ENCODE measurements around the gene SENP7. TPM values are rescaled to one million over a fixed set of nuclear protein-coding genes. Genes with fewer than 3 reads are reported as not detected.

The SENP7 gene
- total and polyA plus RNA-seq, 4 experiments from 2014 or later: 9.7 to 69.8 (median 40.8) TPM

GRCh38 chr3:101278727-101279126 is 234.3 kb downstream of the SENP7 start:
- Mint-ChIP-seq H3K9me3 (no peaks in the 10 kb centered on the region), H3K4me1 (no peaks in the 10 kb centered on the region), H3K36me3 (peaks cover 5 to 21% of the 10 kb centered on the region in 2 donors), H3K4me3 (no peak overlapping the region), H3K27me3 (no peaks in the 10 kb centered on the region), H3K27ac (no peak overlapping the region)
- intact Hi-C loops (cut with micrococcal nuclease): no loop called here
- no peak for DNase-seq
- CTCF ChIA-PET (ENCODE audit: partially characterized antibody): no interaction called here
- Histone ChIP-seq H3K4me3 (ENCODE audit: low read length in 2 of 2) (no peak overlapping the region), H3K4me1 (ENCODE audit: insufficient read depth, low read length) (no peaks in the 10 kb centered on the region), H3K27ac (ENCODE audit: low read depth, low read length) (no peak overlapping the region), H3K9me3 (ENCODE audit: control insufficient read depth in 1 of 2, low read length in 2 of 2) (no peaks in the 10 kb centered on the region), H3K27me3 (ENCODE audit: insufficient read depth, low read length) (no peaks in the 10 kb centered on the region), H3K36me3 (ENCODE audit: insufficient read depth, low read length) (no peaks in the 10 kb centered on the region)
- POLR2A ChIA-PET (ENCODE audit: partially characterized antibody): no interaction called here

Other genes with a start within 250 kb of the SENP7 start
- under 1 TPM; 0.72 to 0.81 TPM for gene IMPG2, start 192.6 kb downstream of the SENP7 start, total RNA-seq
- under 1 TPM in 1 of 2 donors, not detected in 1; 0.02 TPM for gene IMPG2, start 192.6 kb downstream of the SENP7 start, polyA plus RNA-seq
- gene TRMT10C, start 48.7 kb upstream of the SENP7 start, total RNA-seq: 10 to 100 TPM; 23.3 to 24.8 TPM
- 10 to 100 TPM; 35.5 to 47.8 TPM for gene TRMT10C, start 48.7 kb upstream of the SENP7 start, polyA plus RNA-seq
- gene PCNP, start 61.0 kb upstream of the SENP7 start, total RNA-seq: 100 to 1,000 TPM; 172 to 189 TPM
- gene PCNP, start 61.0 kb upstream of the SENP7 start, polyA plus RNA-seq: 100 to 1,000 TPM; 117 to 155 TPM
- 10 to 100 TPM; 48.9 to 50.8 TPM for gene ZBTB11, start 163.9 kb upstream of the SENP7 start, total RNA-seq
- gene ZBTB11, start 163.9 kb upstream of the SENP7 start, polyA plus RNA-seq: 10 to 100 TPM in 1 of 2 donors, 1 to 10 TPM in 1; 8.9 to 13.8 TPM
- gene RPL24, start 173.5 kb upstream of the SENP7 start, total RNA-seq: 1,000 to 10,000 TPM; 1,310 to 1,368 TPM
- 1,000 to 10,000 TPM in 1 of 2 donors, 100 to 1,000 TPM in 1; 834 to 1,038 TPM for gene RPL24, start 173.5 kb upstream of the SENP7 start, polyA plus RNA-seq
- 10 to 100 TPM; 14.8 to 16.8 TPM for gene CEP97, start 211.4 kb upstream of the SENP7 start, total RNA-seq
- gene CEP97, start 211.4 kb upstream of the SENP7 start, polyA plus RNA-seq: 1 to 10 TPM; 3.7 to 5.1 TPM